ENCODE data around the gene NEUROG1. TPM values are rescaled to one million over a fixed set of nuclear protein-coding genes. Genes with fewer than 3 reads are reported as not detected.

NEUROG1 gene
- total RNA-seq, 6 experiments from 2014 or later = not detected

Other genes with a start within 250 kb of the NEUROG1 start
- gene MACROH2A1, start 136.7 kb downstream of the NEUROG1 start, total RNA-seq (2021; fragmentation: NEBNext Ultra II Directional; extraction: Animal tissue kit (Norgen Biotek cat#: 25700)) = 100 to 1,000 TPM; 116 to 144 (median 127) TPM
- not detected for gene DCANP1, start 88.6 kb downstream of the NEUROG1 start, total RNA-seq (2021; fragmentation: NEBNext Ultra II Directional; extraction: Animal tissue kit (Norgen Biotek cat#: 25700))
- not detected for gene TIFAB, start 83.6 kb downstream of the NEUROG1 start, total RNA-seq (2021; fragmentation: NEBNext Ultra II Directional; extraction: Animal tissue kit (Norgen Biotek cat#: 25700))
- gene CXCL14, start 43.0 kb upstream of the NEUROG1 start, total RNA-seq (2021; fragmentation: NEBNext Ultra II Directional; extraction: Animal tissue kit (Norgen Biotek cat#: 25700)) = under 1 TPM in 1 of 6 experiments, not detected in 5; 0.17 TPM

Data from HFFc6 (cell line).